HEK293 (cell line): ENCODE results near the gene ACHE.

Experiments used
- ZNF10 ChIP-seq: fragments of 450-650 bp; formaldehyde crosslinking; IDR thresholded peaks from 2 replicates; pipeline ENCODE4 v1.5.1; 2017; ENCODE audit warnings: missing biosample characterization, missing genetic modification characterization
- ZNF274 ChIP-seq, 2 experiments: fragments of 200-500 bp in 1 of 2; fragments of 450-650 bp in 1 of 2; sonication (Bioruptor generic) in 1 of 2; formaldehyde crosslinking in 1 of 2; IDR thresholded peaks; 2 replicates each; pipeline versions ENCODE4 v1.5.1 to v1.6.1; 2014 to 2016; ENCODE audit warnings: borderline replicate concordance in 1 of 2, inconsistent platforms in 1 of 2, low read length in 1 of 2, missing biosample characterization in 1 of 2, missing genetic modification characterization in 1 of 2

DNA sequence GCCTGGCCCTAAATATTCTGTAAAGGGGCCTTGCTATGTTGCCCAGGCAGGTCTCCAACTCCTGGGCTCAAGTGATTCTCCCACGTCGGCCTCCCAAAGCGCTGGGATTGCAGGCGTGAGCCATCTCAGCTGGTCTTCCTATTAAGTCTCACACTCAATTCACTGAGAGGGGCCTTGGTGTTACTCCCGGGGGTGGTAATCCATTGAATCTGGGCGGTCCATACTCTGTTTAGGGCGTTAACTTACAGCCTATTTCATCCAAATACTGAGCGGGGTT, 21.4 kb downstream of the ACHE start:
- TF ChIP-seq ZNF10 (no peak), ZNF274 (IDR thresholded peaks at IDR 0.05; ENCODE audit: low read length) (no peak), ZNF274 (tag by site-specific recombination; IDR thresholded peaks at IDR 0.05; ENCODE audit: borderline replicate concordance) (no peak)
